HG03520 (cell line): ENCODE data around the gene C19orf33.
"Not testable (repeated sequence)": the region's sequence is repeated elsewhere in the genome, so short reads cannot be mapped to it uniquely, and the experiment has no call there.

Source experiments
- ATAC-seq: cut with Tn5 transposase; IDR thresholded peaks from one replicate; pipeline ENCODE4 v1.9.1; 2021; ENCODE audit warnings: mild to moderate bottlenecking, moderate library complexity; ENCODE audit not compliant: unreplicated experiment

The C19orf33 gene

DNA sequence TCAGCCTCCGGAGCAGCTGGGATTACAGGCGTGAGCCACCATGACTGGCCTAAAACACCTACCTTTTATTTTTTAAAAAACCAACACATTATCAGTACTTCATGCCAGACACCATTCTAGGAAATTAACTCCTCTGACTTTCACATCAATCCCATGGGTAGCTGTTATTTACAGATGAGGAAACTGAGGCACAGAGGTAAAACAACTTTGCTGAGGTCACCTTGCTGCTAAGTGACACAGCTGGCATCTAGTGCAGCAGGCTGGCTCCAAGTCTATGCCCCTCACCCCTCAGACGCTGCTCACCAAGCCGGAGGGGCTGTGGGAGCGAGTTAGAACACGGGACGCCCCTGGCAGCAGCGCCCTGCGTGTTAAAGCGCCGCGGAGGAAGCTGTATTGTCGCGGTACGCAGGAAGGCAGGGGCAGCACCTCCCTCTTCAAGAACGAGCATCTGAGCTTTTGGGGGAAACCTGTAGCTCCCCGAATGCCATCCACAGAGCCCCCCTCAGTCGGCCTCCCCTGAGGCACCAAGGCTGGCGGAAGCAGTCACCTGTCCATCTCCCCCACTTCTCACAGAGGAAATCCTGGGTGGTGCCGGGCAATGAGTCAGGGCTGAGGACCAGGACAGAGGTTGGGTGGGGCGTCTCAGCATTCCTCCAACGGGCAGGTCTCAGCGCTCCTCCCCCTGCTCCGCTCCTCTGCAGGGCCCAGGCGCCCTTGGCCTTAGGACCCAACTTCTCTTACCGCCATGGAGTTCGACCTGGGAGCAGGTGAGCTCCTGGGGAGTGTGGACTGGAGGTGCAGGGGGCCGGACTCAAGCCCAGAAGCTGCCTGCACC, at the start of gene C19orf33:
TSS of gene C19orf33 (plus strand) at position 735 of the 835 bp plus-strand sequence. CDS start at position 746, 11 bp downstream.
- ATAC-seq, result no peak

DNA sequence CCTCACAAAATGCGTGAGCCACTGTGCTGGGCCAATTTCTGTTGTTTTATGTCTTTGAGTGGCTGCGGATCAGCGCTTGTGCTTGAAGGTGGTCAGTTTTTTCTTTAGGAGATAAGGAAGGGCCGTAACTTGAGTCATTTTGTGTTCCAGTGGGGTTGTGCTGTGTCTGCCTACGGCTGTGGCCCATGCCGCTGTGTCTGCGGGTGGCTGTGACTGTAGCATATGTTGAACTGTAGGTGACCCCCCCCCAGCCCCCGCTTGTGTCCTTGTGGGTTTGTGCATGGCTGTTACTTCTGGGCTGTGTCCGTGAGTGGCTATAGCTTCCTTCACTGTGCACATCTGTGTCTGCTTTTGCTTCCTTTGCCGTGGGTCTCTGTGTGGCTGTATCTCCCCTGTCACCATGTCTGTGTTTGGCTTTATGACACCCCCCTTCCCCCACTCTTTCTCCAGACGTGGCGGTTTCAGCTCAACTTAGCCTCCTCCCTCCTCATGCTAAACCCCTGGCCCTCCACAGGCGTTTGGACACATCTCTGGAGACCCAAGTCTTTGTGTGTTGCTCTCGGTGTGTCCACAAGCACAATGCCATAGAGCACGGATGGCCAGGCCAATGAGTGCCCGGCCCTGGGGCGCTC, 48.6 kb upstream of the C19orf33 start:
- ATAC-seq, result no peak

DNA sequence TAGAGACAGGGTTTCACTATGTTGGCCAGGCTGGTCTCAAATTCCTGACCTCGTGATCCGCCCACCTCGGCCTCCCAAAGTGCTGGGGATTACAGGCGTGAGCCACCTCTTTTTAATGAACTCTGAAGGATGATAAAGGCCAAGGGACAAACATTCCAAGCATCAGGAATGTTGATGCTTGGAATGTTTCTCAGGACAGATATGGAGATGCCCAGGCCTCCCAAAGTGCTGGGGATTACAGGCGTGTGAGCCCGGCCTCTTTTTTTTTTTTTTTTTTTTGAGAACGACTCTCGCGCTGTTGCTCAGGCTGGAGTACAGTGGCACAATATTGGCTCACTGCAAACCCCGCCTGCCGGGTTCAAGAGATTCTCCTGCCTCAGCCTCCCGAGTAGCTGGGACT, 42.1 kb upstream of the C19orf33 start:
- ATAC-seq, result not testable (repeated sequence)

DNA sequence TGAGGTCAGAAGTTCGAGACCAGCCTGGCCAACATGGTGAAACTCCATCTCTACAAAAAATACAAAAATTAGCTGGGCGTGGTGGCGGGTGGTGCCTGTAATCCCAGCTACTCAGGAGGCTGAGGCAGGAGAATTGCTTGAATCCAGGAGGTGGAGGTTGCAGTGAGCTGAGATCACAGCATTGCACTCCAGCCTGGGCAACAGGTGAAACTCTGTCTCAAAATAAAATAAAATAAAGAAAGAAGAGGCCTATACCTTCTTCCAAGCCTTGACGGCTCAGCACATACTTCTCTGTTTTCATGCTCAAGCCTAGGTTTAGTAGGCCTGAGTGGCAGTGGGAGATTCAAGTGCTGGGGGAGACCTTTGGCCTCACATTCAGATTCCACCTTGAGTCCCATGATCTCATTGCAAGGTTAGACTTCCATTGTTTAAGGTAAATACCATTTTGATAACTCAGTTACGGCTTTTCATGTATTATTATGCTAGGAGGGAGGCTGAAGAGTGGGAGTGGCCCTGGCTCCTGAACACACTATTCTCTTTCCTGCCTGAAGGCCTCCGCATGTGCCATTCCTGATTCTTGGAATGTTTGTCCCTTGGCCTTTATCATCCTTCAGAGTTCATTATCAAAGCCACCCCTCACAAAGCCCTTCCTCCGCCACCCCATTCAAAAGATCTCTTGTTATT, 41.3 kb upstream of the C19orf33 start:
- ATAC-seq, result no peak

DNA sequence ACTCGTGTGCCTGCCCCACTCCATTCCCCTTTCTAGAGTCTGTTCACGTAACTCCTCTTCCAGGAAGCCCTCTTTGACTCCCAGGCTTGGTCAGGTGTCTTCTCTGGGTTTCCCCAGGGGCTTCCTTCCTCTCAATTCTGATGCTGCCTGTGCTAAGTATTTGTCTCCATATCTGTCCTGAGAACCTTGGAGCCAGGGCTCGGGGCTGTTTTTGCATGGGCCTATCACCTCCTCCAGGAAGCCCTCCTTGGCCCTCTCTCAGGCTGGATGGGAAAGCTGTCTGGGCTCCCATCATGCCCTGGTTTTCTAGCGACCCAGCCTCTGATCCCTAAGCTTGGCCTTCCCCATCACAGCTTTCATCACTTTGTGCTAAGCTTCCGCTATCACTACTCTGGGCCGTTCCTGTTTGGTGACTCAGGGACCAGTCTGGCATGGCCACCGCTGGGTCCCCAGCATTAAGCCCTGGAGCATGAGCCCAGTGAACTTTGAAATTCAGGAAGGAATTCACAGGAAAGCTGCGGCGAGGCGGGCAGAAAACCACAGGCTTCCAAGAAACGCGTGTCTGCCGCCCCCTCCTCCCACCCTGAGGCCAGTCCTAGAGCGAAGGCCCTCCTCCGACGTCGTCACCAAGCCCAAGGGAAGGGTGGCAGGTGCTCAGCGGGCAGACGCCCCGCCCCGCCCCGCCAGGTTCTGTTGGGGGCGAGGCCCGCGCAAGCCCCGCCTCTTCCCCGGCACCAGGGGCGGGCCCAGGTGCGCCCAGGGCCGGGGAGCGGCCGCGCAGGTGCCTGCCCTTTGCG, 40.2 kb upstream of the C19orf33 start:
- ATAC-seq, result no peak

DNA sequence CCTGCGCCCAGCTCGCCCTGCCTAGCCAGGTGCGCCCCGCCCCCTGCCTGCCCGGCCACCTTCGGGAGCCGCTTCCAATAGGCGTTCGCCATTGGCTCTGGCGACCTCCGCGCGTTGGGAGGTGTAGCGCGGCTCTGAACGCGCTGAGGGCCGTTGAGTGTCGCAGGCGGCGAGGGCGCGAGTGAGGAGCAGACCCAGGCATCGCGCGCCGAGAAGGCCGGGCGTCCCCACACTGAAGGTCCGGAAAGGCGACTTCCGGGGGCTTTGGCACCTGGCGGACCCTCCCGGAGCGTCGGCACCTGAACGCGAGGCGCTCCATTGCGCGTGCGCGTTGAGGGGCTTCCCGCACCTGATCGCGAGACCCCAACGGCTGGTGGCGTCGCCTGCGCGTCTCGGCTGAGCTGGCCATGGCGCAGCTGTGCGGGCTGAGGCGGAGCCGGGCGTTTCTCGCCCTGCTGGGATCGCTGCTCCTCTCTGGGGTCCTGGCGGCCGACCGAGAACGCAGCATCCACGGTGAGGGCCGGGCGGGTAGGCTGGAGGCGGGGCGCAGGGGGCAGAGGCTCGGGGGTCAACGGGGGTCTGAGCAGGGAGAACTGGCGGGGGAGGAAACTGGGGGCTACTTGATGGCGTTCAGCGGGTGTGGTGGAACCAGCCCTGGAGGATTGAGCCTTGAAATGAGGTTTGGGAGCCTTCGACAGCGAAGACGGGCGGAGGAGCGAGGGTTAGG, 39.4 kb upstream of the C19orf33 start, which contains the start of gene SPINT2:
TSS of gene SPINT2 (plus strand) at position 88 of the 727 bp plus-strand sequence. CDS start at position 408, 320 bp downstream.
- ATAC-seq, result no peak

DNA sequence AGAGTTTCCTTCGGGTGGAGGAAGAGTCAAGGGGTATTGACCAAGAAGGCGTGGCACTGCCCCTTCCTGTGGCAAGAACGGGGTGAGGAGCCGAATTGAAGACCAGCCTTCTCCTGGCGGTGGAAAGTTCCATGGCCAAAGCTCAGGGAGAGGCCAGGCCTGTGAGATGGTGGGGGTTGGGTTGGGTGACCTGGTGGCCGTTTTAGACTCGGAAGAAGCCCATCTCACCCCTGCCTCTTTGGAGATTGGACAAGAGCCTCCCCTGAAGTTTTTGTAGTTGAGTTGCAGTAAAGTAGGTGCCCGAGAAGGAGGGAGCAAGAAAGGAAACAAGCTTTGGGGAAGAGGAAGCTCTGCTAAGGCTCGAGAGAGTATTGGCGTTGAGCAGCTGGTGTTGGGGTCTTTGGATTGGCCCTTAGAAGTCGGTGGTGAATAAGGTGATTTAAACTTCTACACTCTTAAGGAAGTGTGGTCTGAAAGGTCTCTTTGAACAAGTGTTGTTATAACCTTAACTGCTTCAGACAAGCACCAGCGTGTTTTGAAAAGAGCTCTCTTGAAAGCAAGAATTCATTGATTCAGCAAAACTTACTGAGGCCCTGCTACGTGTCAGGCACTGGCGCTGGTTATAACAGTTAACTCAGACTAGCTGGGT, 38.7 kb upstream of the C19orf33 start:
- no peak for ATAC-seq

DNA sequence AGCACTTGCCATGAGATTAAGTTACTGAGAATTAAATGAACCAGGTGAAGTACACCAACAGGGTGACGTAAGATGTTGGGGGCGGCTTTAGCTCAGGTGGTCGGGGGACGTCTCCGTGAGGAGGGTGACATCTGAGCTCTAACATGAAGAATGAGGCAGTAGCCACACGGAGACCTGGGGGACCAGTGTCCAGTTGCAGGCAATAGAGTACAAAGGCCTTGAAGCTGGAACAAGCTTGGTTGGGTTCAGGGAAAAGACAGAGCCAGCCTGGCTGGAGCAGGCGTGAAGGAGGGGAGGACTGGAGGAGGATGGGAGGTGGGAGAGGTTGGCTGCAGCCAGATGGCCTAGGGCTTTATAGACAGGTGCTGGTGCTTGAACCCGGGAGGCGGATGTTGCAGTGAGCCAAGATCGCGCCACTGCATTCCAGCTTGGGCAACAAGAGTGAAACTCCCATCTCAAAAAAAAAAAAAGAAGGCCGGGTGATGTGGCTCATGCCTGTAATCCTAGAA, 38.1 kb upstream of the C19orf33 start:
- ATAC-seq, result no peak

DNA sequence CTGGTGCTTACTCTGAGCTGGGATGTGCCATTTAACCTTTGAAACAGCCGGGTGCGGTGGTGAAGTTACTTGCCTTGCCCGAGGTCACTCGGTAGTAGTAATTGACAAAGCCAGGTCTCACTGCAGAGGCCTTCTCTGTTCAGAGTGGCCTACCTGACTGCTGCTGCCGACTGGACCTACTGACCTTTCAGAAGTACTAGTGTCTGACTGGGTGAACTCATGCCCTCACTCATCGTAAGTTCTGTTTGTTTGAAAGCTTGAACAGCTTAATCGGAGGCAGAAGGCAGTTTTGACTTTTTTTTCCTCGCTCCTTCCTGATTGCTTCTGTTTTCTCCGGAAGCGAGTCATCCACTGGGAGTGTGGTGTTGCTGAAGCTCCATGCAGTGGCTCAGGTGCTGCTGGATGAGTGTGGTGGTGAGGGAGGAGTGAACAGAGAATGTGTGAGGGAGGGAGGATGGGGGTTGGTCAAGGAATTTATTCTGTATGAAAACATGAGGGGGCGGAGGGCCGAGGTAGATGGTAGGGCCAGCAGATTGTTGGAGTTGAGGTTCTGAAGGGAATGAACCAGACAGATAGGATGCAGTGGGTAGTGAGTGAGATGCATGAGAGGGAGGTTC, 37.0 kb upstream of the C19orf33 start:
- no peak for ATAC-seq

DNA sequence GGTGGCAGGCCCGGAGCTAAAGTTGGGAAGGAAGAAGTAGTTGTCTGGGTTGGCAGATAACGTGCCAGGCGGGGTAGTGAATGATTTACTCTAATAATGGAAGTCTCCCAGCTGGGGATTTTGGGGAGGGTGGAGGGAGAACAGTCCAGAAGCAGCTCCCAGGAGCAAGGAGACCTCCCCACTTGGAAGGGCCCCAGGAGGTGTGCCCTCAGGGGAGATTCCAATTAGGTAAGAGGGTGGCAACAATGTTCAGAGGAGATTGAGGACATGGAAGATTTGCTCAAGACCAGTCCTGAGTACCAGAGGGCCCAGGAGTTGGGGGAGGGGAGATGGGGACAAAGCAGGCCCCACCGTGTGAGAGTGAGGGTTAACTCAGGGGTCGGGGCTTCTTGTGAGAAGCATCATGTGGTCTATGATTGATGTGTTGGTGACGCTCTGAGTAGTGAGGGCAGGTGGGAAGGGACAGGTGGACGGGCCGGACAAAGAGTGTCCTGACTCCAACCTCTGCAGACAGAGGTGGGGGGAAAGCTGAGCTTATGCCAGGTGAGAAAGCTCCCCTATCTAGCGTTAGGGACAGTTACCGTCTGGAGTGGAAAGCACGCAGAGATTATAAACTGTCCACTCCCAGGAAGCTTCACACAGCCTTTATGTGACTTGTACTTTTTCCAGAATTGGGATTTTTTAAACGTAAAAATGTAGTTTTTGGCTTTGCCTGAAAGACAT, 36.1 kb upstream of the C19orf33 start:
- ATAC-seq, result no peak

DNA sequence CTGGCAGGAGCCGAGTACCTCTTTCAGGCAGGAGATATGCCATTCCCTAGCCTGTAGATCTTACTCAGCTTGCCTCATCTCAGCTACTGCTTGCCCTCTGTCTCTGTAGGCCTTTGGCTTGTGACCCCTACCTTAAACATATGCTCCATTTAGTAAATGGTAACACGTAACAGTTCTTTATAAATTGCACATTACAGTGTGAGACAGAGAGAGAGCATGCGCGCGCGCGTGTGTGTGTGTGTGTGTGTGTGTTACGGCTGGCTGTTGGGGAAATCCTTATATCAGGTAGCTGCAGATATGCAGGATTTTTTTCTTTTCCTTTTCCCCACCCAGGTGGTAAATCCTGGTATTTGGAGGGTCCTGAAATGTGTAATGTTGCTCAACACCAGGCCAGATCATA, 35.5 kb upstream of the C19orf33 start:
- no peak for ATAC-seq

DNA sequence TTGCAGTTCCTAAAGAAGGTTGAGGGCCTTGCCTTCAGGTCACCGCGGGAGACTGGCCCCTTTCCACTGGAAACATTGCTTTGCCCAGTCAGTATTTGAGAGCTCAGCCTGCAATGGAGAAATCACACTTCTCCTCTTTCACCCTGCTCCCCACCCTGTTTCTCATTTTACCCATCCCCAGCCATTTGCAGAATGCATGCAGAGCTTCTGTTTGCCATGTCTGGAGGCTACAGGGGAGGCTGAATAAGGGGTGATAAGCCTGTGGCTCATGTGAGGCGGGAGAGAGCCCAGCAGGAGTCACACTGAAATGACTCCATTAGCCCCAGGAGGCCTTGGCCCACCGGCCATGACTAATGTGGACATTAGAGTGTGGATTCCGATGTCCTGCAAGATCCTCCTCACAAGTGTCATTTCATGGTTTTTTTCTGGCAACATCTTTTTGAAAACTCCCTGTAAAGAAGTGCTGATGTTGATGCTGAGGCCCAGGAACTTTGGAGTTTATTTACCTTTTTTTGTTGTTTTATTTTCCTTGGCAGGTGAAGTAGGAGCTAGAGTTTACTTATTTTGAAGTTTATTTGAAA, 33.4 kb upstream of the C19orf33 start:
- no peak for ATAC-seq

DNA sequence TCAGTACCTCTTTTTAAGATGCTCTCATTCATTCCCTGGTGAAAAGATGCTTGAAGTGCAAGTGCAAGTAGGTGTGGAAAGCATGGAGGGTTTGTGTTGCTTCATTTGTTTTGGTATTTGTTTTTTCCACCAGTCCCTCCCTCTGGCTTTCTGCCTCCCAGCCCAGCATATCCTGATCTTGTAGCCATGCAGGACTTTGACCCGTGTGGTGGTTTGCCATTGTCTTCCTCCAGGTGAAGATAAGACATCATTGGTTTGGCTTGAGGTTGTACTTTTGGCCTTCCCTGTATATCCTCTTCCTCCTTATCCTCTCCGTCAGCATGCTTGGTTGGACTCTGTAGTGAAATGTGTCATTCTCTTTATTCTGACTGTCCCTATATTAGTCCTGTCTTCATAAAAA, 30.6 kb upstream of the C19orf33 start:
- ATAC-seq, result no peak

DNA sequence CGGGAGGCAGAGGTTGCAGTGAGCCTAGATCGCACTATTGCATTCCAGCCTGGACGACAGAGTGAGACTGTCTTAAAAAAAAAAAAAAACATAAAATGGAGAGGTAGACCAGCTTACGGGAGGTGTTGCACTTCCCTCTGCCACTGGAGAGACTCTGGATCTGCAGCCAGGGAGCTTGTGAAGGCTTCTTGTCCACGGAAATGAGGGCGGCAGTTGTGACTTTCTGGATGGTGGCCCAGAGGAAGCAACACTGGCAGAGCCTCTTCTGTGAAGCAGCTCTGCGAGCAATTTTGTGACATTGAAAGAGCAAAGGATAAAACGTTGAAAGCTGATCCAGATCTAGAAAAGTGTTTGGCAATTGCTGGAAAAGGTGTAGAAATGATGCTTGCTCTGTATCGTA, 29.3 kb upstream of the C19orf33 start:
- ATAC-seq, result no peak

DNA sequence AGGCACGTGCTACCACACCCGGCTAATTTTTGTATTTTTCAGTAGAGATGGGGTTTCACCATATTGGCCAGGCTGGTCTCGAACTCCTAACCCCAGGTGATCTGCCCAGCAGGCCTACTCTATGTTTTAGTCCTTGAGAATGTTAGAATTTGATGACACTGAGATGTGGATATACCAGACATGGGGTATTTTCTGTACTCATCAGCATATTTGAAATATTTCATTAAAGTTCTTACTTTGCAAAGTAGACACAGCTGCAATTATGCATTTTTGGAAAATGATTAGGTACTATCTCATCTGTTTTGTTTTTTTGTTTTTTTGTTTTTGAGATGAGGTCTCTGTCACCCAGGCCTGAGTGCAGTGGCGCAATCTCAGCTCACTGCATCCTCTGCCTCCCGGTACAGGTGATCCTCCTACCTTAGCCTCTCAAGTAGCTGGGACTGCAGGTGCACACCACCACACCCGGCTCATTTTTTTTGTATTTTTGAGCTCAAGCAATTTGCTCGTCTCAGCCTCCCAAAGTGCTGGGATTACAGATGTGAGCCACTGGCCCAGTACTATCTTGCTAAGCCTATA, 27.0 kb upstream of the C19orf33 start:
- no peak for ATAC-seq

DNA sequence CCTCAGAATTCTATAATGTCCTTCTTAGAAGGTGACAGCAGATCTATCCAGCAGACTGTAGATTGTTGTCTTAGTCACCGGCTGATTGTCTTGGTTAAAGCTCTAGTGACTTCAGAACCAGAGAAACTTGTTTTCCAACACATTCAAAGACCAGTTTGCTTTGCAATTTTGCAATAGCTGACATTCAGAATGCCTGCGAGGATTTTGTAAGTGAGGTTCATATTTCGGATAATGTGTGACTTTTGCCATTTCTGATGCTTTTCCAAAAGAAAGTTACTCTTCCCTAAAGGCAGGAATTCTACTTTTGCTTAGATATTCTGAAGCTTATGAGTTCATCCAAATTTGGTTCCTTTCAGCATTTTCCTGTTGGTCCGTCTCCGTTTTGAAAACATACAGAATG, 26.5 kb upstream of the C19orf33 start:
- ATAC-seq, result no peak

DNA sequence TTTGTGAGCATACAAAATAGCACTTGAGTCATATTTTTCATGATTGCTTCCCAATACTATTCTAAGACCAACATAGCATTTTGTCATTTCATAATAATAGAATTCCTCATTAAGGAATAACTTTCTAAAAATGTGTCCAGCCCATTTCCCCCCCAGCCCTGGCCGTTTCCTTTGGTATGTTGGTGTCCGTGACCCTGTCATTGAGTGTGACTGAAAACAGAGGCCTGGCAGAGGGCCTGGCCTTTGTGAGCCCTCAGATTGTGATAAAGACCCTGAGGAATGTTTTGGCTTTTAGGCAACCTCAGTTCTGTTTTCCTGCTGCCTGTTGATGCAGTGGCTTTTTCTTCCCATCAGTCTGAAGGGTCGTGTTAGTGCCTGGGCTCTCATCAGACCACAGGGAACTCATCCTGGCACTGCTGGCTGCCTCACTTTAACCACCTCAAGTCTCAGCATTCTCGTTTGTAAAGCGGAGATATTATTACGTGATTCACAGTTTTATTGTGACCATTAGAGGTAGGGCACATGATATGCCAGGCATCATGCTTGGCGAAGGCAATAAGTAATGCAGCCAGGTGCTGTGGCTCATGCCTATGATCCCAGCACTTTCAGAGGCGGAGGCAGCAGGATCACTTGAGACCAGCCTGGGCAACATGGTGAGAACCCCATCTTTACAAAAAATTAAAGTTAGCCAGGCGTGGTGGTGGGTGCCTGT, 25.9 kb upstream of the C19orf33 start:
- ATAC-seq, result no peak
